Rectal smooth muscle tissue (tissue), 1 donor: ENCODE results near the gene KBTBD4.

Source experiments
- H3K27ac ChIP-seq: one replicate; pipeline ENCODE4 v1.7.0; 2013; ENCODE audit warnings: low read depth, low read length, inconsistent platforms
- H3K27me3 ChIP-seq: one replicate; pipeline ENCODE4 v1.7.0; 2013; ENCODE audit warnings: low read length; ENCODE audit not compliant: control insufficient read depth, insufficient read depth
- H3K36me3 ChIP-seq: one replicate; pipeline ENCODE4 v1.7.0; 2013; ENCODE audit warnings: low read length; ENCODE audit not compliant: control insufficient read depth, insufficient read depth
- H3K4me1 ChIP-seq: one replicate; pipeline ENCODE4 v1.7.0; 2013; ENCODE audit warnings: low read length; ENCODE audit not compliant: control insufficient read depth, insufficient read depth
- H3K4me3 ChIP-seq: one replicate; pipeline ENCODE4 v1.7.0; 2013; ENCODE audit warnings: low read length
- H3K9ac ChIP-seq: one replicate; pipeline ENCODE4 v1.7.0; 2013; ENCODE audit warnings: low read length

KBTBD4 gene

DNA sequence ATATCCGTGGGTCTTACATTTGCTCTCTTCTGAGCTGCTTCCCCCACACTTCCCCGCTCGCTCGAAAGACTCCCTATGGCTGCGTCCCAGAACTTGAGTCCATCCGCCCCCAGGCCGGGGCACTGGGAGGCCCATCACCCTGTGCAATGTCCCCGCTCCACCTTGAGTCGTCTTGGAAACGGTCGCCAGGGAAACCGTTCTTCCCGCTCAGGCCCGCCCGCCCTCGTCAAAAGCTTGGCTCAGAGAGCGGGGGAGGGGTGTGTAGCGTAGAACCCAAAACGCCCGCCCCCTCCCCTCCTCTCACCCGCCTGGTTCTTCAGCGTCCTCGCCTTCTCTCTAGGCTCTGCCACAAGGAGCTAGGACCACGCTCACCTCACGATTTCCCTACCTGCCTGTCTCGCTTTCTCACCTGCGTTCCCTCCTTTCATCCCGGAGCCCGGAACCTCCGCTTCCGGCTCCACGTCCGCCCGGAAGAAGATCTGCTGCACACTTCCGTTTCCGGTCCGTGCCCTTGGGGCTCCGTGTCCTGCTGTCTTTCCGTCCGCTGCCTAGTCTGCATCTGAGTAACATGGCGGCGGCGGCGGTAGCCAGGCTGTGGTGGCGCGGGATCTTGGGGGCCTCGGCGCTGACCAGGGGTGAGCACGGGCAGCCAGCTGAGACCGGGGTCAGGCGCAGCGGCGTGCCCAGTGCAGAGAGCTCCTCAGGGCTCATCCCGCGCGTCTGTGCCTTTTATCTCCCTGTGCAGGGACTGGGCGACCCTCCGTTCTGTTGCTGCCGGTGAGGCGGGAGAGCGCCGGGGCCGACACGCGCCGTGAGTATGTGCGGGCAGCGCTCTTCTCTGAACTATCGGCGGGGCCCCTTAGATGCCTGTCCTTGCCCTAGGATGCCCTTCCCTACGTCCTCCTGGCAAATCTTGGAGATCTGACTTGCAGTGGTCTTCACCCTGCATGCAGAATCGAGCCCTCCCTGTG, at the start of gene KBTBD4, which contains the start of gene NDUFS3:
Gene KBTBD4, minus strand, starts transcription at position 447 of the 971 bp plus-strand sequence. Its CDS starts 19 bp downstream, at position 428.
Gene NDUFS3, plus strand, starts transcription at position 551 of the 971 bp plus-strand sequence. Its CDS starts 18 bp downstream, at position 569.
- peak within 1 kb of the TSS; percentile 87 for H3K27ac ChIP-seq
- peaks cover 20% of the 10 kb centered on the region for H3K4me1 ChIP-seq
- H3K9ac ChIP-seq = peak within 1 kb of the TSS; percentile 60
- peak within 1 kb of the TSS; percentile 83 for H3K4me3 ChIP-seq
- peaks cover 31% of the 10 kb centered on the region for H3K36me3 ChIP-seq
- H3K27me3 ChIP-seq = no peaks in the 10 kb centered on the region

DNA sequence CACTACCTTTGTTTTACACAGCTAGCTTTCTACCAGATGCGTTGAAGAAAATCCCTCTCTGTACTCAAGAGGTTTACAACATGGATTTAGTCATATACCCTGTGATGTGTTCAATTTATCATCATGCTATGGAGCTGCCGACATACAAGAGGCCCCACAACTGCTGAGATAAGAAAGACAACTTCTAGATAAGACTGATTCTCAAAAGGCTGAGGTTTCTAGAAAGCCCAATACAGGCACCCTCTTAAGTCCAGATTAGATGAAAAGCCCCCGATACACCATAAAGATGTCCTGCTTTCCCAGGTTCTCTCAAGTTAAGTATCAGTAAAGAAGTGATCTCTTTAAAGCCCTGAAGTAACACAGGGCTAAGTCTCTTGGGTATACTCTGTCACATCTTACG, 49.3 kb upstream of the KBTBD4 start:
- no peak overlapping the region for H3K9ac ChIP-seq
- H3K36me3 ChIP-seq = peaks cover 20% of the 10 kb centered on the region
- H3K27me3 ChIP-seq = no peaks in the 10 kb centered on the region
- H3K4me3 ChIP-seq = no peak overlapping the region
- no peak overlapping the region for H3K27ac ChIP-seq
- no peaks in the 10 kb centered on the region for H3K4me1 ChIP-seq

DNA sequence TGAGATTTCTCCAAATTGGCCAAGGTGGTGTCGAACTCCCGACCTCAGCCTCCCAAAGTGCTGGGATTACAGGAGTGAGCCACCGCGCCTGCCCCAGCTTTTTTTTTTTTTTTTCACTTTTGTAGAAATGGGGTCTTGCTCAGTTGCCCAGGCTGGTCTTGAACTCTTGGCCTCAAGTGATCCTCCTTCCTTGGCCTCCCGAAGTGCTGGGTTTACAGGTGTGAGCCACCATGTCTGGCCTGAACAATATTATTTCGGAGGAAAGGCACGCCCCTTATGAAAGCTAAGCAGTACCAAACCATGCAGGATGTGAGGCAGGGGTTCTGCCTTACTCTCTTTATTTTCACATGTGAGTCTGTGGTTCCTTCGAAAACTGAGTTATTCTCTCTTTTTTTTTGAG, 47.5 kb upstream of the KBTBD4 start:
- Histone ChIP-seq H3K27me3 (no peaks in the 10 kb centered on the region), H3K9ac (no peak overlapping the region), H3K27ac (no peak overlapping the region), H3K4me1 (no peaks in the 10 kb centered on the region), H3K36me3 (peaks cover 24% of the 10 kb centered on the region), H3K4me3 (no peak overlapping the region)

DNA sequence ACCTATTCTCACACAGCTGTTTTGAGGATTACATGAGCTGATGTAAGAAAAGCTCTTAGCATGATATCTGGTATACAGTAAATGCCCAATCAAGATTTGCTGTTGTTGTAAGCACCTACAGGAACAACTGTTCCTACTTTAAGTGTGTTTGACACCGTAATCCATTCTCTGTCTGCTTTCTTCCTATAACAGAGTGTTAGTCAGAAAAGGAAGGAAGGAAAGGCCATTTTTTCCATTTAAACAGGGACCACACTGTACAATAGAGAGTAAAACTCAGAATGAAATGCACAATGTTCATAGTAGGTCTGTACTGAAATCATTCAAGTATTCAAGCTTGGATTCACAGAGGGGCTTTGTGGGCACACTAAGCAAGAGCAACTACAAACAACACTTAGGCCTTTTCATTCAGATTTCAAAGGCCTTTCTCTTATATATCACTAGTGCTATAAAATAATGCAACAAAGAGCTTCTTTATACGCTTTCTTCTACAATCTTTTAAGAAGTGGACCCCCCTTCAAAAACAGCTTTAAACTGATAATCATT, 42.1 kb upstream of the KBTBD4 start:
- peaks cover 13% of the 10 kb centered on the region for H3K36me3 ChIP-seq
- H3K27me3 ChIP-seq = no peaks in the 10 kb centered on the region
- no peak overlapping the region for H3K9ac ChIP-seq
- H3K27ac ChIP-seq = no peak overlapping the region
- H3K4me1 ChIP-seq = no peaks in the 10 kb centered on the region
- no peak overlapping the region for H3K4me3 ChIP-seq

DNA sequence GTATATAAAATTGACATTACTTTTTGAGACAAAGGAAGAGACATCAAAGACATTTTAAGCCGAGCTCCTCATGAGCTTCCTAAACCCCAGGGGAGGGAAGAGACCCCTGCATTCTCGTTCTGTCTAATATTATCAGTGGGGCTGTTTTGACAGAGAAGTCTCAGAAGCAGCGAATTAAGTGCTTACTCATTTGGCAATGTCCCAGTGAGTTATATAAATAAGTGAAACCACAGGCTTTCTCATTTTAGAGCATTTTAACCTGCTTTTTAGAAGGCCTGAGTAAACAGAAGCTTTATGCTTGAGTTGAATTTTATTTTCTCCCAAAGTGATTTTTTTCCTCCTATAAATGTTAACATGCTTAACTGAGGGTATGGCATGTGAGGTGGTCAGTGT, 38.6 kb upstream of the KBTBD4 start:
- Histone ChIP-seq H3K27ac (no peak overlapping the region), H3K9ac (no peak overlapping the region), H3K36me3 (peaks cover 4% of the 10 kb centered on the region), H3K27me3 (no peaks in the 10 kb centered on the region), H3K4me1 (no peaks in the 10 kb centered on the region), H3K4me3 (no peak overlapping the region)

DNA sequence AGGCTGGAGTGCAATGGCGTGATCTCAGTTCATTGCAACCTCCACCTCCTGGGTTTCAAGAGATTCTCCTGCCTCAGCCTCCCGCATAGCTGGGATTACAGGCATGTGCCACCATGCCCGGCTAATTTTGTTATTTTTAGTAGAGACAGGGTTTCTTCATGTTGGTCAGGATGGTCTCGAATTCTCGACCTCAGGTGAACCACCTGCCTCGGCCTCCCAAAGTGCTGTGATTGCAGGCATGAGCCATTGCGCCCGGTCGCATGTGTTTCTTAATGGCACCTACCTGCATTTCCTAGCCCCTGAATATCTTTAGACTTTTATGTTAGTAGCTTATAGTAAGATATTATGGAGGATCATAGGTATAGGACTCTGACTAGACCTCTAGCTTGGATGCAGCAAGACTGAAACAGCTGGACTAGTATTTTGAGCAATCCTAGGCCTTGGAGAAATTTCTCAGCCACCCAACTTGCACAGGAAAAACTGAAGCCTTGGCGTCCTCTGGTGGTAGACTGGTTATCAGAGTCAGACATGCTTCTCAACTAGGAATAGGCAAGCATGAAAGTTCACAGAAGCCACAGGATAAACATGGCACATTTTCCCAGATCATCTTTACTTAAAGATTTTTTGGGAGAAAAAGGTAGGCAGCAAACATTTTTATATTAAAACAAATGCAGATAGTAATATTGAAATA, 38.1 kb upstream of the KBTBD4 start:
- Histone ChIP-seq H3K9ac (no peak overlapping the region), H3K4me3 (no peak overlapping the region), H3K27me3 (no peaks in the 10 kb centered on the region), H3K27ac (no peak overlapping the region), H3K4me1 (no peaks in the 10 kb centered on the region), H3K36me3 (peaks cover 3% of the 10 kb centered on the region)

DNA sequence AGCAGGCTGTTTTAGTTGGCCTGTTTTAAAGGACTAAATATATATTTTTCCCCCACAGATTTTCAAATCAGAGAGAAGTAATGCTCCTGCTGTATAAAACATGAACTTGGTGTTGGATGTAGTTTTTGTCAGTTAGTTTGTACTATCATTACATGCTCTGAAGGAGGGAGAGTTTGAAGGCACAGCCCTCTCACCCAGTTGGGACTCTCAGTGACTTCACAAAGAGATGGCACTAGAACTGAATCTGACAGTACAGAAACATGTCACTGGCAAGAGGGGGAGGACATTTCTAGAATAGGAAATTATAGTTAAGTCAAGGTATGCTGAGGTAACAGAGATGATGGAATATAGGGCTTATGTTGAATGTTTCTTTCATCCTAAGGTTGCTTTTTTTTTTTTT, 36.5 kb upstream of the KBTBD4 start:
- H3K4me1 ChIP-seq = no peaks in the 10 kb centered on the region
- no peak overlapping the region for H3K9ac ChIP-seq
- no peak overlapping the region for H3K4me3 ChIP-seq
- H3K36me3 ChIP-seq = peaks cover 3% of the 10 kb centered on the region
- H3K27ac ChIP-seq = no peak overlapping the region
- no peaks in the 10 kb centered on the region for H3K27me3 ChIP-seq

DNA sequence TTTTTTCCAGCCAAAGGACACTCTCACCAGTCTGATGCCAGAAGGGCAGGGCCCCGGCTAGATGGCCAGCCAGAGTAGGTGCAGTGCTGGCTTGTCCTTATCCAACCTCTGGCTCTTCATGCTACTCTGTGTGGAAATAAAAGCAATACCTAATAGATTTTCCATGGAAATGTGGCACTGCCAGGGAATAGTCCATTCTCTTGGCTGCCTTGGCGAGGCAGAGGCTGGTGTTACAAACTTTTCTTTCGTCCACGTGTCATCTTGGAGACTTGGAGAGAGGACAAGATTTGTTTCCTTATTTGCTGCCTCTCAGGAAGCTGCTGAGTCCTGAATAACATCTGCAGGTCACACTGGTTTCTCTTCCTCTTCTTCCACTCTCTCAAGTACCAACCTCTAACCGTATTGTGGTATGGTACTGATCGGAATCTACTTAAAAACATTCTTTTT, 32.6 kb upstream of the KBTBD4 start:
- peaks cover 3% of the 10 kb centered on the region for H3K36me3 ChIP-seq
- no peak overlapping the region for H3K9ac ChIP-seq
- no peak overlapping the region for H3K4me3 ChIP-seq
- no peaks in the 10 kb centered on the region for H3K27me3 ChIP-seq
- H3K4me1 ChIP-seq = no peaks in the 10 kb centered on the region
- H3K27ac ChIP-seq = no peak overlapping the region

DNA sequence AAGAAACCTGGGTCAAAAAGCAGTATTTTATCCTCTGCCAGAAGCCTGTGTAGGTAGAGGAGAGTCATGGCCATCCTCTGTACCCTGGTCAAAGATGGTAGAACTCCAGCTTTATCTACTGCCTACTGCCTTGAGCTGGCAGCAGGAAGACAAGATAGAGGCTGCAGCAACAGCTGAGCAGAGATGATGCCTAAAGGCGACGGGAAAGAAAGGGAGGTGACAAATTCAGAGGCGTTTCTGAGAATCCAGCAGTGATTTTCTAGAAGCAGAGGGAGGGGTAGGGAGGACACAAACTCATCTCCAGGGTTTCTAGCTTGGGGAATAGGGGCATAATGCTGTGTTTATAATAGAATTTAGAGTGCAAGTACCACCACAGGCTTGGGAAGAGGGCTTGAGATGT, 30.9 kb upstream of the KBTBD4 start:
- Histone ChIP-seq H3K4me1 (no peaks in the 10 kb centered on the region), H3K27me3 (no peaks in the 10 kb centered on the region), H3K36me3 (peaks cover 3% of the 10 kb centered on the region), H3K4me3 (no peak overlapping the region), H3K27ac (no peak overlapping the region), H3K9ac (no peak overlapping the region)

DNA sequence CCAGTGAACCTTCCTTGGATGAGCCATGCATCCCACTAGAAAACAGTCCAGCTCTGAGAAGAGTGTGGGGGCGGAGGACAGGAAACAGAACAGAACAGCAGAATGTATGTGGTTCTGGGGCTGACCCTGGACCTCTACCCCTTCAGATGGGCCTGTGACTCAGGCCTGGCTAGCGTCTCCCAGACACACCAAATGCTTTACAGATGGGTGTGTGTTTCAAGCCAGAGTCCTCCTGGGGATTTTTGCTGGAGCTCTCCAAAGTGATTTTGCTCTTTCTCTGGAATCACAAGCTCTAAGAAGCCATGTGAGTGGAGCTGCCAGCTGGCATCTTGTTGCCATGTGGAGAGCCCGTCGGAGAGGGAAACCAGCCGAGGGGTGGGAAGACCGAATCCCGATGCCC, 28.6 kb upstream of the KBTBD4 start:
- Histone ChIP-seq H3K4me1 (no peaks in the 10 kb centered on the region), H3K4me3 (no peak overlapping the region), H3K27me3 (no peaks in the 10 kb centered on the region), H3K36me3 (peaks cover 3% of the 10 kb centered on the region), H3K9ac (no peak overlapping the region), H3K27ac (no peak overlapping the region)

DNA sequence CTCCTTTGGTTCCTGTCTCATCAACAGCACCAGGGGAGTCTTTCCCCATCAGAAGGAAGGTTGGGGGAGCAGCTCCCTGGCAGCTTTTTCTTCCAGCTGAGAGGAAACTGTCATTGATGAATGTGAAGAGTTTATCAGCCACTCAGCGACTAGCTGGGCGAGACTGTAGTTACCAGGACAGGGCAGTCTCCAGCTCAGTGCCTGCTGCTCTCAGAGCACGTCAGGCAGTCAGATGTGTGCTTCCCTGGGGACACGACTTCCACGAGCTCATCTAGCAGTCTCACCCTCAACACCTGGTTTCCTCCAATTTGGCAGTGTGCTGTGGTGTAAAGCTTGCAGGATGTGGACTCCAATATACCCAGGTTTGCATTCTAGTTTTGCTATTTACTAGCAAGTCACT, 28.0 kb upstream of the KBTBD4 start:
- H3K9ac ChIP-seq = no peak overlapping the region
- H3K4me3 ChIP-seq = no peak overlapping the region
- H3K4me1 ChIP-seq = no peaks in the 10 kb centered on the region
- no peaks in the 10 kb centered on the region for H3K27me3 ChIP-seq
- H3K27ac ChIP-seq = no peak overlapping the region
- peaks cover 3% of the 10 kb centered on the region for H3K36me3 ChIP-seq

DNA sequence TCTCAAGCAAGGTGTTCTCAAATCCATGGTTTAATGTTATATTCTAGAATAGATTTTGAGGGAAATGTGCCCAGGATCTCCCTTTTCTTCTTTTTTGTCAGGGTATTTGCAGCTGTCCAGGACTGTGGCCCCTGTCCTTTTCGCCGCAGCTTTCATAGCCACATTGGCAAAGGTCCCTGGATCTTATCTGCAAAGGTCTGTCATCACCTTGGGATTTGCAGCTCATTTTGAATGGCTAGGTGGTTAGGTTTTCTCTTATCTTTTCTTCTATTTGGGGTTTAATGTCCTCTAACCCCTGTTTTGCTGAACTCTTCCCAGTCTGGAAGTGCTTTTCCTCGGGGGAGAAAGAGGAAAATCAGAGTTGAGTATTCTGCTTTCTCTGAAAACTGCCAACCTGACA, 27.2 kb upstream of the KBTBD4 start:
- Histone ChIP-seq H3K36me3 (peaks cover 3% of the 10 kb centered on the region), H3K27me3 (no peaks in the 10 kb centered on the region), H3K4me1 (no peaks in the 10 kb centered on the region), H3K4me3 (no peak overlapping the region), H3K27ac (no peak overlapping the region), H3K9ac (no peak overlapping the region)
